ENCODE results near the gene EHMT2.

DNA sequence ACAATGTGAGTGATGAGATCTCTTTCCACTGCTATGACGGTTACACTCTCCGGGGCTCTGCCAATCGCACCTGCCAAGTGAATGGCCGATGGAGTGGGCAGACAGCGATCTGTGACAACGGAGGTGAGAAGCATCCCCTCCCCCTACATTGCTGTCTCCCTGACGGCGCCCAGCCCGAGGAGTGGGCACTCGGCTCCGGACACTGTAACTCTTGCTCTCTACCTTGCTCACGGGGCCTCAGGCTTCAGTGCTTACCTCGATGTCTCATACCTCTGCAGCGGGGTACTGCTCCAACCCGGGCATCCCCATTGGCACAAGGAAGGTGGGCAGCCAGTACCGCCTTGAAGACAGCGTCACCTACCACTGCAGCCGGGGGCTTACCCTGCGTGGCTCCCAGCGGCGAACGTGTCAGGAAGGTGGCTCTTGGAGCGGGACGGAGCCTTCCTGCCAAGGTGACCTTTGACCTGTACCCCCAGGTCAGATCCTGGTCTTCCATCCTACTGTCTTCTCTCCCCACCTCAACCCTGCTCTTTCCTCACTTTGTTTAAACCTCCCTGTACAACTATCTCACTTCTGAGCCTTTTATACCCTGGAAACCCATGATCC is 49.7 kb upstream of the EHMT2 start:
- no peak for TF ChIP-seq CTCF (IDR thresholded peaks at IDR 0.05)
- no peak for TF ChIP-seq POLR2A (IDR thresholded peaks at IDR 0.05)

Data from esophagus squamous epithelium (tissue), 4 donors.